ENCODE data around the gene WWOX.

DNA sequence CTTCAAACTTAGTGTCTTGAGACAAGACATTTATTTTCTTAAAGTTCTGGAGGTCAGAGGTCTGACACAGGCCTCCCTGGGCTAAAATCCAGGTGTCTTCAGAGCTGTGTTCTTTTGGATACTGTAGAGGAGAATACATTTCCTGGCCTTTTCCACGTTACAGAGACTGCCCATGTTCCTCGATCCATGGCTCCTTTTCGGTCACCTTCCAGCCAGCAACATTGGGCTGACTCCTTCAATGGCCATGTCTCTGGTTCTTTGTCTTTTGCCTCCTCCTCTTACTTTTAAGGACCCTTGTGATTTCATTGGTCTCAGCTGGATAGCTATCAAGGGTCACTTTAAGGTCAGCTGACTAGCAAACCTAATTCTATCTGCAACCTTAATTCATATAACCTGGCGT lies 212.4 kb downstream of the WWOX start:
- TF ChIP-seq, protein P1, sequence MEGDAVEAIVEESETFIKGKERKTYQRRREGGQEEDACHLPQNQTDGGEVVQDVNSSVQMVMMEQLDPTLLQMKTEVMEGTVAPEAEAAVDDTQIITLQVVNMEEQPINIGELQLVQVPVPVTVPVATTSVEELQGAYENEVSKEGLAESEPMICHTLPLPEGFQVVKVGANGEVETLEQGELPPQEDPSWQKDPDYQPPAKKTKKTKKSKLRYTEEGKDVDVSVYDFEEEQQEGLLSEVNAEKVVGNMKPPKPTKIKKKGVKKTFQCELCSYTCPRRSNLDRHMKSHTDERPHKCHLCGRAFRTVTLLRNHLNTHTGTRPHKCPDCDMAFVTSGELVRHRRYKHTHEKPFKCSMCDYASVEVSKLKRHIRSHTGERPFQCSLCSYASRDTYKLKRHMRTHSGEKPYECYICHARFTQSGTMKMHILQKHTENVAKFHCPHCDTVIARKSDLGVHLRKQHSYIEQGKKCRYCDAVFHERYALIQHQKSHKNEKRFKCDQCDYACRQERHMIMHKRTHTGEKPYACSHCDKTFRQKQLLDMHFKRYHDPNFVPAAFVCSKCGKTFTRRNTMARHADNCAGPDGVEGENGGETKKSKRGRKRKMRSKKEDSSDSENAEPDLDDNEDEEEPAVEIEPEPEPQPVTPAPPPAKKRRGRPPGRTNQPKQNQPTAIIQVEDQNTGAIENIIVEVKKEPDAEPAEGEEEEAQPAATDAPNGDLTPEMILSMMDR (IDR thresholded peaks at IDR 0.05) = no peak
- TF ChIP-seq POLR2A (IDR thresholded peaks at IDR 0.05) = no peak
